HG02973 (cell line): ENCODE measurements around the gene PEX11G.
"Not testable (repeated sequence)": the region's sequence is repeated elsewhere in the genome, so short reads cannot be mapped to it uniquely, and the experiment has no call there.

Source experiments
- ATAC-seq: cut with Tn5 transposase; IDR thresholded peaks from one replicate; pipeline ENCODE4 v1.9.1; 2021; ENCODE audit warnings: moderate library complexity; ENCODE audit not compliant: unreplicated experiment

PEX11G gene

GRCh38 chr19:7470540-7471305 lies 18.1 kb downstream of the PEX11G start:
- ATAC-seq: no peak

GRCh38 chr19:7469669-7470285 lies 19.1 kb downstream of the PEX11G start:
- no peak for ATAC-seq

- ATAC-seq: no peak
Measured at GRCh38 chr19:7468840-7469239, 20.0 kb downstream of the PEX11G start.

- no peak for ATAC-seq
Measured at GRCh38 chr19:7467009-7467989, 21.5 kb downstream of the PEX11G start.

- no peak for ATAC-seq
Measured at GRCh38 chr19:7463575-7463974, 25.3 kb downstream of the PEX11G start.

GRCh38 chr19:7461841-7462629 lies 26.8 kb downstream of the PEX11G start:
- ATAC-seq: no peak

GRCh38 chr19:7460562-7460966 lies 28.3 kb downstream of the PEX11G start:
- ATAC-seq: no peak

- no peak for ATAC-seq
Measured at GRCh38 chr19:7459773-7460172, 29.1 kb downstream of the PEX11G start.

- no peak for ATAC-seq
Measured at GRCh38 chr19:7458675-7459074, 30.2 kb downstream of the PEX11G start.

GRCh38 chr19:7456964-7457541 lies 31.8 kb downstream of the PEX11G start:
- ATAC-seq: no peak

- no peak for ATAC-seq
Measured at GRCh38 chr19:7455600-7456296, 33.1 kb downstream of the PEX11G start.

GRCh38 chr19:7454998-7455397 lies 33.8 kb downstream of the PEX11G start:
- no peak for ATAC-seq

GRCh38 chr19:7450243-7451223 lies 38.3 kb downstream of the PEX11G start:
- ATAC-seq: no peak

GRCh38 chr19:7449391-7450070 lies 39.3 kb downstream of the PEX11G start:
- ATAC-seq: not testable (repeated sequence)

GRCh38 chr19:7447648-7448047 lies 41.2 kb downstream of the PEX11G start:
- no peak for ATAC-seq

GRCh38 chr19:7445104-7445503 lies 43.7 kb downstream of the PEX11G start:
- ATAC-seq: no peak

GRCh38 chr19:7444042-7444441 lies 44.8 kb downstream of the PEX11G start:
- ATAC-seq: no peak

GRCh38 chr19:7442423-7442822 lies 46.4 kb downstream of the PEX11G start:
- ATAC-seq: no peak
